T-helper 2 cell treated with Interferon-gamma antibody and Interleukin-4, amounts not matched to agents 100 ng/mL and 5 ng/mL, for 36 hours (primary cell): Measurements from ENCODE around the gene RXFP3. TPM values are rescaled to one million over a fixed set of nuclear protein-coding genes. Genes with fewer than 3 reads are reported as not detected.
"Not testable (repeated sequence)": the region's sequence is repeated elsewhere in the genome, so short reads cannot be mapped to it uniquely, and the experiment has no call there.

Experiments
- intact Hi-C: fragments of 100-400 bp; cut with micrococcal nuclease; formaldehyde crosslinking; loops from one replicate; pipeline ENCODE4 v1.15.1; 2023
- total RNA-seq: library from RNA; stranded (reverse); gene quantifications from 2 replicates; pipeline ENCODE4 v1.2.3, GENCODE V29; 2022

Gene RXFP3
- not detected in 2 replicates for total RNA-seq

GRCh38 chr5:33936381-33937016 lies at the start of gene RXFP3:
Gene RXFP3 (plus strand): TSS chr5:33936386. CDS start chr5:33936741, 355 bp downstream.
- intact Hi-C loops = loop anchor here (5.0 to 10.0 kb wide), 3 partner anchors 82 to 1224 kb away; partner anchors contain the start of gene NPR3

- intact Hi-C loops = no loop called here
These were observed 48.9 kb upstream of the RXFP3 start for GRCh38 chr5:33887268-33887667.

GRCh38 chr5:33888587-33888986 lies 47.6 kb upstream of the RXFP3 start:
- intact Hi-C loops = no loop called here

GRCh38 chr5:33890131-33891032 lies 45.8 kb upstream of the RXFP3 start:
- intact Hi-C loops = no loop called here

GRCh38 chr5:33891446-33891787 lies 44.8 kb upstream of the RXFP3 start:
- intact Hi-C loops = no loop called here

GRCh38 chr5:33891788-33892619 lies 44.2 kb upstream of the RXFP3 start, which contains the start of gene ADAMTS12:
Gene ADAMTS12 (minus strand): TSS chr5:33891990. CDS start chr5:33891856, 134 bp downstream.
- intact Hi-C loops = no loop called here

- intact Hi-C loops = no loop called here
These were observed 43.5 kb upstream of the RXFP3 start for GRCh38 chr5:33892620-33893137.

- intact Hi-C loops = no loop called here
These were observed 41.6 kb upstream of the RXFP3 start for GRCh38 chr5:33894566-33894965.

- intact Hi-C loops = no loop called here
These were observed 35.0 kb upstream of the RXFP3 start for GRCh38 chr5:33901156-33901555.

GRCh38 chr5:33903118-33903517 lies 33.1 kb upstream of the RXFP3 start:
- intact Hi-C loops = no loop called here

- intact Hi-C loops = no loop called here
These were observed 30.8 kb upstream of the RXFP3 start for GRCh38 chr5:33905381-33905780.

GRCh38 chr5:33906248-33906647 lies 29.9 kb upstream of the RXFP3 start:
- intact Hi-C loops = not testable (repeated sequence)

- intact Hi-C loops = not testable (repeated sequence)
These were observed 21.3 kb upstream of the RXFP3 start for GRCh38 chr5:33914844-33915243.

- intact Hi-C loops = no loop called here
These were observed 15.2 kb upstream of the RXFP3 start for GRCh38 chr5:33921002-33921401.

GRCh38 chr5:33925278-33925677 lies 10.9 kb upstream of the RXFP3 start:
- intact Hi-C loops = no loop called here

- intact Hi-C loops = no loop called here
These were observed 8.5 kb upstream of the RXFP3 start for GRCh38 chr5:33927685-33928084.

- intact Hi-C loops = no loop called here
These were observed 7.9 kb upstream of the RXFP3 start for GRCh38 chr5:33928283-33928682.

GRCh38 chr5:33929925-33930690 lies 6.1 kb upstream of the RXFP3 start:
- intact Hi-C loops = loop anchor here (10.0 kb wide), 2 partner anchors 75 to 185 kb away; no protein-coding TSS in a partner anchor

GRCh38 chr5:33931136-33931535 lies 5.0 kb upstream of the RXFP3 start:
- intact Hi-C loops = loop anchor here (10.0 kb wide), 2 partner anchors 76 to 186 kb away; no protein-coding TSS in a partner anchor

GRCh38 chr5:33933723-33934169 lies 2.4 kb upstream of the RXFP3 start:
- intact Hi-C loops = loop anchor here (1.0 to 10.0 kb wide), 5 partner anchors 79 to 497 kb away; partner anchors contain the start of gene TARS1
